Skin of body (tissue), 2 donors: ENCODE results near the gene PIPOX. TPM values are rescaled to one million over a fixed set of nuclear protein-coding genes. Genes with fewer than 3 reads are reported as not detected.

Source experiments
- DNase-seq: peaks from one replicate; lab custom pipeline; 2025; lab: John Stamatoyannopoulos, UW
- total RNA-seq: library from RNA; depleted of rRNA; stranded (reverse); fragments of >200 nt; gene quantifications from one replicate; pipeline ENCODE4 v1.2.3, GENCODE V29; 2014

PIPOX gene
- total RNA-seq, 1 donor from 2014 or later, result 0.20 TPM

DNA sequence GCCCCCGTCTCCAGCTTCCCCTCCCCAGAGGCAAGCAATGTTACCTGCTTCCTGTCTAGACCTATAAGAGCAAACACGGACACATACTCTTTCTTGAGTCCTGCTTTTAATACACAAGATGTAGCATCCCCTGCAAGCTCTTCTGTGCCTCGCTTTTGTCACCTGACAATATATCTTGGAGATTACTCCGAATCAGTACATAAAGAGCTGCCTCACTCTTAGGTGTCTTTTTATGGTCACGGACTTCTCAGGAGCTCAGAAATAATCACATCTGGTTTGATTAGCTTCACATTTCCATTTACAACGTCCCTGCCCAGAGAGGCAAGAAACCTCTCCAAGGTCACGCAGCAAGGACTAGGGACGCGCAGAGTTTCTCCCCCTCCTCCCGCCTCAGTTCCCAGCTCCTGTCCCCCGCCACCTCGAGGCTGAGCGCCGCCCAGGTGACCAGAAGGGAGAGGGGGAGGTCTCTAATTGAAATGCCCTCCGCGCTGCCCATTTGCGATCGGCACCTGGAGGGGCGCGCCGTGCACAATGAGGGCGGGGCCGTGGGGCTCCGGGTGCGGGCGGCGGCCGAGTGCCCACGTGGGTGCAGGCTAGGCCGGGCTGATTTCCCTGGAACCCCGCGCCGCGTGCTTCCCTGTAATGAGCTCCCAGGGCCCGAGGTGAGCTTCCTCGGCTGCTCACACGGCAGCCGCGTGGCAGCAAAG lies 23.3 kb upstream of the PIPOX start:
- DNase-seq, result no peak

DNA sequence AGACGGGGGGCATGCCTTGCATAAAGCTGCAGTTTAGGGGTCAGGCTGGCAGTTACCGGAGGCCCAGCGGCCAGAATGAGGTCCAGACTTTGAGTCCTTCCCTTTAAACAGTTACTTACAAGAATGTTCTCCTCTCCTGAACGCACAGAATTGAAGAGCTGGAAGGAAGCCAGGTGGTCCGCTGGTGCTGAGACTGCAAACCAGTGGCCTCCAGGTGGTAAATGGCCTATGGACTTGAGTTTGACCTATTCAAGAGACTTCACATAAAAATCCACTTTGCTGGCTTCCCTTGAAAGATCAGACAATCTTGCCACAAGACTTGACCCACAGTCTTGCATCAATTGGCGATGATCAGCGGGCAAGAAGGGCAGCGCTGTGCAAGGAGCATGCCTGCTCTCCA lies 22.4 kb upstream of the PIPOX start:
- no peak for DNase-seq

DNA sequence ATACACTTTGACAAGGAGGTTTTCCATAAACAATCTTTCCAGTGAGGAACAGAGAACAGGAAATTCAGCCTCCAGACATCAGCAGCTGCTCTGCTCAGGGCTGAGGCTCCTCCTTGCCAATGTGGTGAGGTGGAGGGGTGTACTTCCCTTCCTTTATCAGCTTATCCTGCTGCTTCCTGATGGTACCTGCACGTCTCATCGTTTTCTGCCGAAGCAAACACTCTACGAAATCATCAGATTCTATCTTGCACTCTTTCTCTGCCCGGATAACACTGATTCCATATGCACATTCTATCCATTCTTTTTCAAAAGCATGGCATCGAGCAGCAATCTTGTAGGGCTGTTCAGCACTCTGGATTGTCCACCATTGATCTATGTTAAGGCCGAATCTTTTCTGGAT lies 21.7 kb upstream of the PIPOX start:
- DNase-seq, result no peak

- DNase-seq, result no peak
These were observed 20.9 kb upstream of the PIPOX start for GRCh38 chr17:29022074-29022473.

GRCh38 chr17:29024316-29024952 lies 18.5 kb upstream of the PIPOX start:
- no peak for DNase-seq

GRCh38 chr17:29031488-29031887 lies 11.5 kb upstream of the PIPOX start:
- no peak for DNase-seq

DNA sequence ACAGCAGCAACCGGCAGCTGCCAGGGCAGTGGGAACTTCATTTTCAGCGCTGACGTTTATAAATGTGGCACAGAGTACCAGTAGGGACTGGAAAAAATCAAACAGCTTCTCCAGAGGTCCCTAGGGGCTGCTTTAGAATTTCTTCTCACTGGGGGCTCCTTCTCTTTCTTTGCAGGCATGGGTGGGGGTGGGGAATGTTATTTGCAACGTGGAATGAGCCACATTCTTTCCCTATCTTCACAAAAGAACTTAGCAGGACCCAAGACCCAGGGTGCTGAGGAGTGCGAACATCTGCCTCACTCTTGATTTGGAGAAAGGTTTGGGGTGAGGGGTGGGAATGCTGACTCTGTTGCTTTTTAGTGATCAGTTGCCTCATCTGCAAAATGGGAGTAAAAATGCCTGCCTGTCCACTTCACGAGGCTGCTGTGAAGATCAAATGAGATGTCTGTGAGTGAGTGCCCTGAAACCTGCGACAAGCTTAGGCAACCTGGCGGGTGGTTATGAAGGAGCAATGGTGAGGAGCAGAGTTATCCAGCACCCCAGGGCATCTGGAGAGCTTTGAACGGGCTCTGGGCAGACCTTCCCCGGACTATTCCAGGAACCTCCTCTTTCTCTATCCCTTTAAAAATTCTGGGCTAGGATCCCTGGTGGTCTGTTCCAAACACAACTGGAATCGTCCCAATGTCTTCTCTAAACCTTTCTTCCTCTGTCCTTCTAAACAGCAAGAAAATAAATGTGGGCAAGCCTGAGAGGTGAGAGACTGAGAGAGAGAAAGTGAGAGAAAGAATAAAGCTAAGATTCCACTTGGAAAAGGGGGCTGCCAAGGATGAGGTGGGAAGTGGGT lies 10.7 kb upstream of the PIPOX start:
- DNase-seq, result no peak

GRCh38 chr17:29032857-29033197 lies 10.1 kb upstream of the PIPOX start:
- DNase-seq, result no peak

DNA sequence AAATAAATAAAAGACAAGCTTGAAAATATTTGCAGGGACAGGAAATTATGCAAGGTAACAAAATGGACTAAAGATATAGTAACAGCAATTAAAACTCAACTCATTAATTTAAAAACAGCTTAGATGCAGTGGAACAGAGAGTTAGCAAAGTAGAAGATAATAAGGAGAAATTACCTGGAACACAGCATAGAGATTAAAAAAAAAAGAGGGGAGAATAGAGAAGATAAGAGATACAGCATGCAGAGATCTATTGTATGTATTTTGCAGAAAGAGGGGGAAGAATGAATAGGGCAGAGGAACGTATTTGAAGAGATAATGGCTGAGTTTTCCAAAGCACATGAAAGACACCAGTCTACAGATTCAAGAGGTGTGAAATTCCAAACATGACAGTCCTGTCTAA lies 8.4 kb upstream of the PIPOX start:
- DNase-seq, result no peak

GRCh38 chr17:29036584-29036983 lies 6.4 kb upstream of the PIPOX start:
- DNase-seq, result no peak

GRCh38 chr17:29037739-29038084 lies 5.2 kb upstream of the PIPOX start:
- no peak for DNase-seq

- no peak for DNase-seq
These were observed 4.7 kb upstream of the PIPOX start for GRCh38 chr17:29038085-29038795.

DNA sequence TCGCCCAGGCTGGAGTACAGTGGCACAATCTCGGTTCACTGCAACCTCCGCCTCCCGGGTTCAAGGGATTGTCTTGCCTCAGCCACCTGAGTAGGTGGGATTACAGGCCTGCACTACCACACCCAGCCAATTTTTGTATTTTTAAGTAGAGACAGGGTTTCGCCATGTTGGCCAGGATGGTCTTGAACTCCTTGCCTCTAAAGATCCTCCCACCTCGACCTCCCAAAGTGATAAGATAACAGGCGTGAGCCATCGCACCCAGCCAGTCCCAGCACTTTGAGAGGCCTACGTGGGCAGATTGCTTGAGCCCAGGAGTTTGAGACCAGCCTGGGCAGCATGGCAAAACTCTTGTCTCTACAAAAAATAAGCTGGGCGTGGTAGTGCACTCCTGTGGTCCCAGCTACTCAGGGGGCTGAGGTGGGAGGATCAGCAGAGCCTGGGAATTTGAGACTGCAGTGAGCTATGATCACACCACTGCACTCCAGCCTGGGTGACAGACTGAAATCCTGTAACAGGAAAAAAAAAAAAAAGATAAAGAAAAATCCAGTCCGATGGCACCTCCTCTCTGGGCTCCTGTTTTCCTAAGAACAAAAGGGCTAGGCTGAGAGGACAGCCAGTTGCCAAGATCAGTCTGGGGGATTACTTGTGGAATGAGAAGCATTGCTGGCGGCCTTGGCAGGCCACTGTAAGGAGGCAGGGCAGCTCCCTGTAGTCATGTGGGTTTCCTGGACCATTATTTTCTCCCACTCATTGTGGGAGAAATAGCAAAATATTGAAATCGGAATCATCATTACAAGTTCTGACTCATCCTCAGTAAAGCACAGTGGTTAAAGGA lies 3.0 kb upstream of the PIPOX start:
- DNase-seq, result no peak

- DNase-seq, result no peak
These were observed 1.9 kb upstream of the PIPOX start for GRCh38 chr17:29041091-29041490.

DNA sequence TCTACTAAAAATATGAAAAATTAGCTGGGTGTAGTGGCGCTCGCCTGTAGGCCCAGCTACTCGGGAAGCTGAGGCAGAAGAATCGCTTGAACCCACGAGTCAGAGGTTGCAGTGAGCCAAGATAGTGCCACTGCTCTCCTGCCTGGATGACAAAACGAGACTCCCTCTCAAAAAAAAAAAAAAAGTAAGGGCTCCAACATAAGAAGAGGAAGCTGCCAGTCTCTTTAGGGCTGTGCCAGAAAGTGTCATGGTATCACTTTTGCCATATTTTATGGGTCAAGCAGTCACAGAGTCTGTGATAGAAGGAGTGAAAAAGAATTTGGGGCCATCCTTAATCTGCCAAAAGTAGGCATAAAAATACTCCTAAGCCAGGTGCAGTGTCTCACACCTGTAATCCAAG lies 1.4 kb upstream of the PIPOX start:
- DNase-seq, result no peak

DNA sequence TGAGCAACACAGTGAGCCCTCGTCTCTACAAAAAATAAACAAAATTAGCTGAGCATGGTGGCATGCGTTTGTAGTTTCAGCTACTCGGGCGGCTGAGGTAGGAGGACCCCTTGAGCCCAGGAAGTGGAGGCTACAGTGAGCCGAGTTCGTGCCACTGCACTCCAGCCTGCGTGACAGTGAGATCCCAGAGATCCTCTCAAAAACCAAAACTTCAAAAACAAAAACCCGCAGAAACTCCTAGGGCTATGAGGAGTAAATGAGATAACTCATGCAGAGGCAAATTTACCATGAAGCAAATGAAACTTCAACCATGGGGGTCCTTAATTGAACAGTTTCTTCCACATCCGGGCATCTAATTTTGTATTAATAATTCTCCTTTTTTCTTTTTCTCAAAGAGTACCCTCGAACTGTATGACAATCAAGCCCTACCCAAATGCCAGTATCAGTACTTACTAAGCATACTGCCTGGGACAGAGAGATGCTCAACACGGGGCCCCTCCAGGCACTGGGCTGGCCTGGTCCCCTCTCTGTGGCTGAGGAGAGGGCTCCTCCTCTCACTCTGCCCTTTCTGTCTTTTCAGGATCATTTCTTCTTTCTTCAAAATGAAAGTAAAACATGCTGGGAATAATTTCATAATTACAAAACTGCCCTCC lies 789 bp upstream of the PIPOX start:
- DNase-seq, result no peak

- DNase-seq, result no peak
These were observed 701 bp downstream of the PIPOX start for GRCh38 chr17:29043539-29044145.

DNA sequence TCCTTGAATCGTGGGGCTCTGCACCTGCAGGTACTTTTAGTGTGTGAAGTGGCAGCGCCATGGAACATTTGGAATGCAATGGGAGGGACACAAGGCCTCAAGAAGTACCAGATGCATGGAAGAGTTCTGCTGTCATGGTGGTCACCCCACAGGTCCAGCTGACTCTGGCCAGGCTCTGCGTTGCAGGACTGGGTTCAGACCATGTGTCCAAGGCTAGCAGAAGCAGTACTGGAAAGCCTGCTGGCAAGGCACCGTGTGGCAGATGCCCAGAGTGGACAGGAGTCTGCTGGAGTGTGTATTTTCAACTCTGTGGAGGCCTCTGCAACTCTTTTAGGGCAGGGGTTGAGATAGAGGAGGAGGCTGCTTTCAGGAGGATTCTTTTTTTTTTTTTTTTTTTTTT lies 2.1 kb downstream of the PIPOX start:
- no peak for DNase-seq

- no peak for DNase-seq
These were observed 3.0 kb downstream of the PIPOX start for GRCh38 chr17:29045734-29046472.

DNA sequence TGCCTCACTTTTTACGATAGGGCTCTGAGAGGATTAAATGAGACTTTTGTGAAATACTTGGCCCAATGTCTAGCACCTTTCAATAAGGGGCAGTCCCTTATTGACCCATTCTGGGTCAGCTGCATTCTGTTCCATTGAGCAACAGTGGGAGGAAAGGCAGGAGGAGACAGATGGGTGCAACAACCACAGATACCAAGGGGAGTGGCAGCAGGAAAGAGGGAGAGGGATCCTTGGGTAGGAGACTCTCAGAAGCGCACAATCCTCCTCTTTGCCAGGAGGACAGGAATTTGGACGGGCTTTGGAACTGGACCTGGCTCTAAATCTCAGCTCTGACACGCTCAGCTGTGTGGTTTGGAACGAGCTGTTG lies 3.5 kb downstream of the PIPOX start:
- DNase-seq, result no peak
